HL-60/S4 (cell line): ENCODE data around the gene MOB3B.

ENCODE experiments used
- in situ Hi-C: fragments of 300-500 bp; cut with MboI; formaldehyde crosslinking; loops from 2 replicates; pipeline ENCODE4 v1.14.3; 2022; ENCODE audit warnings: low sequenced_read_pairs

MOB3B gene

GRCh38 chr9:27529316-27530278 lies at the start of gene MOB3B:
Gene MOB3B (minus strand): TSS chr9:27529814. CDS start chr9:27455550, 74,264 bp downstream.
- in situ Hi-C loops, result loop anchor here (25.0 kb wide), 1 partner anchor 192 kb away; no protein-coding TSS in a partner anchor

GRCh38 chr9:27573634-27574590 lies 44.3 kb upstream of the MOB3B start:
- in situ Hi-C loops, result no loop called here

GRCh38 chr9:27572918-27573633 lies 43.5 kb upstream of the MOB3B start, which contains the start of gene C9orf72:
Gene C9orf72 (minus strand): TSS chr9:27573481. CDS start chr9:27567120, 6,361 bp downstream.
- in situ Hi-C loops, result no loop called here

GRCh38 chr9:27572566-27572917 lies 42.9 kb upstream of the MOB3B start:
- in situ Hi-C loops, result no loop called here

GRCh38 chr9:27572061-27572460 lies 42.4 kb upstream of the MOB3B start:
- in situ Hi-C loops, result no loop called here

- in situ Hi-C loops, result no loop called here
Observed at GRCh38 chr9:27571011-27571410, 41.4 kb upstream of the MOB3B start.

GRCh38 chr9:27569406-27569805 lies 39.8 kb upstream of the MOB3B start:
- in situ Hi-C loops, result no loop called here

GRCh38 chr9:27566118-27566517 lies 36.5 kb upstream of the MOB3B start:
- in situ Hi-C loops, result no loop called here

GRCh38 chr9:27565696-27566095 lies 36.1 kb upstream of the MOB3B start:
- in situ Hi-C loops, result no loop called here

- in situ Hi-C loops, result no loop called here
Observed at GRCh38 chr9:27564670-27565069, 35.1 kb upstream of the MOB3B start.

GRCh38 chr9:27563738-27564430 lies 34.3 kb upstream of the MOB3B start:
- in situ Hi-C loops, result no loop called here

- in situ Hi-C loops, result no loop called here
Observed at GRCh38 chr9:27561685-27562084, 32.1 kb upstream of the MOB3B start.

- in situ Hi-C loops, result no loop called here
Observed at GRCh38 chr9:27560457-27560856, 30.8 kb upstream of the MOB3B start.

- in situ Hi-C loops, result no loop called here
Observed at GRCh38 chr9:27558307-27558706, 28.7 kb upstream of the MOB3B start.

- in situ Hi-C loops, result no loop called here
Observed at GRCh38 chr9:27556470-27556869, 26.9 kb upstream of the MOB3B start.

- in situ Hi-C loops, result no loop called here
Observed at GRCh38 chr9:27554712-27555111, 25.1 kb upstream of the MOB3B start.

- in situ Hi-C loops, result loop anchor here (25.0 kb wide), 1 partner anchor 212 kb away; no protein-coding TSS in a partner anchor
Observed at GRCh38 chr9:27549196-27549755, 19.7 kb upstream of the MOB3B start.

GRCh38 chr9:27548055-27548741 lies 18.6 kb upstream of the MOB3B start:
- in situ Hi-C loops, result loop anchor here (25.0 kb wide), 1 partner anchor 211 kb away; no protein-coding TSS in a partner anchor

- in situ Hi-C loops, result loop anchor here (25.0 kb wide), 1 partner anchor 208 kb away; no protein-coding TSS in a partner anchor
Observed at GRCh38 chr9:27545471-27545870, 15.9 kb upstream of the MOB3B start.
